Thyroid gland (tissue), 4 donors: Measurements from ENCODE around the gene LAMTOR3.

ENCODE experiments used
- POLR2A ChIP-seq, 2 donors: fragments of 450-650 bp; IDR thresholded peaks; one replicate each; pipeline ENCODE4 v1.6.1; 2017; ENCODE audit warnings: antibody characterized with exemption in 2 of 2, mild to moderate bottlenecking in 2 of 2, moderate library complexity in 1 of 2
- TF ChIP-seq, protein P1 (sequence below), 6 experiments: fragments of 200-600 bp in 3 of 6; fragments of 450-650 bp in 3 of 6; sonication (generic) in 3 of 6; IDR thresholded peaks; one replicate each; pipeline ENCODE4 v1.5.1; 2016 to 2019; ENCODE audit warnings: antibody characterized with exemption in 6 of 6, mild to moderate bottlenecking in 2 of 6, inconsistent platforms in 1 of 6, moderate library complexity in 1 of 6

DNA sequence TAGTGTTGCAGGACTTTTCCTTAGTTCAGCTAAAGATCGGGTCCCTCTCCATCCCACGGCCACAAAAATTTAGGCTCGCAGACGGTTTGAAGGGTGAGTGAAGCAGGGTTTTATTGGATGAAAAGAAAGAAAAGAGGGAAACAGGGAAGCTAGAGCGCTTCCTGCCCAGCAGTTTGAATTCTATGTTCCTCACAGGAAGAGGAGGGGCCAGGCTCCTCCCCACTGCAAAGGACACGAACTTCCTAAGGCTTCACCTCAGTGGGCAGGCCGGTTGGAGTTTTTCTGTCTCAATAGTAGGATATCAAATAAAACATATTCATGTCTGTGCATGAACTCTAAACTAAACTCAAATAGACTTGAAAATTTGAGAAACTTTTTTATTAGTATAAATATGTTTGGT, 50.2 kb downstream of the LAMTOR3 start:
- TF ChIP-seq, protein P1, sequence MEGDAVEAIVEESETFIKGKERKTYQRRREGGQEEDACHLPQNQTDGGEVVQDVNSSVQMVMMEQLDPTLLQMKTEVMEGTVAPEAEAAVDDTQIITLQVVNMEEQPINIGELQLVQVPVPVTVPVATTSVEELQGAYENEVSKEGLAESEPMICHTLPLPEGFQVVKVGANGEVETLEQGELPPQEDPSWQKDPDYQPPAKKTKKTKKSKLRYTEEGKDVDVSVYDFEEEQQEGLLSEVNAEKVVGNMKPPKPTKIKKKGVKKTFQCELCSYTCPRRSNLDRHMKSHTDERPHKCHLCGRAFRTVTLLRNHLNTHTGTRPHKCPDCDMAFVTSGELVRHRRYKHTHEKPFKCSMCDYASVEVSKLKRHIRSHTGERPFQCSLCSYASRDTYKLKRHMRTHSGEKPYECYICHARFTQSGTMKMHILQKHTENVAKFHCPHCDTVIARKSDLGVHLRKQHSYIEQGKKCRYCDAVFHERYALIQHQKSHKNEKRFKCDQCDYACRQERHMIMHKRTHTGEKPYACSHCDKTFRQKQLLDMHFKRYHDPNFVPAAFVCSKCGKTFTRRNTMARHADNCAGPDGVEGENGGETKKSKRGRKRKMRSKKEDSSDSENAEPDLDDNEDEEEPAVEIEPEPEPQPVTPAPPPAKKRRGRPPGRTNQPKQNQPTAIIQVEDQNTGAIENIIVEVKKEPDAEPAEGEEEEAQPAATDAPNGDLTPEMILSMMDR (IDR thresholded peaks at IDR 0.05) = no peak
- TF ChIP-seq POLR2A (IDR thresholded peaks at IDR 0.05) = no peak
